GM12865 (cell line): ENCODE results near the gene PPP1R3F.

Experiments
- DNase-seq: peaks from one replicate; pipeline ENCODE4 v3.0.0; 2010; ENCODE audit warnings: low read depth
- H3K4me3 ChIP-seq: 2 replicates; pipeline ENCODE4 v1.5.1; 2011; ENCODE audit warnings: mild to moderate bottlenecking, low read depth, low read length, control low read depth
- TF ChIP-seq, protein P1 (sequence below): IDR thresholded peaks from 2 replicates; pipeline ENCODE4 v1.5.1; 2011; ENCODE audit warnings: low read length, control low read depth, low read depth, inconsistent platforms; ENCODE audit not compliant: insufficient read depth; ENCODE audit errors: missing control alignments

Gene PPP1R3F

DNA sequence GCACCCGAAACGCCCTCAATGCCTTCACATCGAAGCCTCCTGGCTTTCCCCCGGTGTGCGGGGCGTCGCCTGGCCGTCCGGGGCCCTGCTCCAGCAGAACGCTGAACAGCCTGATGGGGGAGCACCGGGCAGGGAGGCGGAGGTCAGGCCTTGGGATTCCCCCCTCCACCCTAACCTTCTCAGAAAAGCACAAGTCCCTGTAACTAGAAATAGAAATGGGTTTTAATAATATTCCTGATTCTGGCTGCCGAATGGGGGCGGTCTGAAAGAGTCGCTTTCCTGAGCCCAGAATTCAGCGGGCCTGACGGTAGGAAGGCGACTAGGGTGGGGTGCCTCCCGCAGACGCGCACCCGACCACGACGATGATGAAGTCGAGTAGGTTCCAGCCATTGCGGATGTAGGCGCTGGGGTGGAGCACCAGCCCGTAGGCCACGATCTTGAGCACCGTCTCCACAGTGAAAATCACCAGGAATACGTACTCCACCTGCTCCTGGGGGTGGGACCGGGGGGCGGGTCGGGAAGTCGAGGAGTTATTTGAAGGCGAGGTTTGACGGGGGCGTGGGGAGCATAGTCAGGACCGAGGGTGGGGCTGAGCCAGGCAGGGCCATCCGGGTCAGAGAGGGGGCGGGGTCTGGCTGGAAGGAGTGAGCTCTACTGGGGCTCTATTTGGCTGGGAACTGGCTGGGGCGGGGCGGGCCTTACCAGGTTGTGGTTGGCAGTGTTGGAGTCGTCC lies 38.9 kb upstream of the PPP1R3F start:
- TF ChIP-seq, protein P1, sequence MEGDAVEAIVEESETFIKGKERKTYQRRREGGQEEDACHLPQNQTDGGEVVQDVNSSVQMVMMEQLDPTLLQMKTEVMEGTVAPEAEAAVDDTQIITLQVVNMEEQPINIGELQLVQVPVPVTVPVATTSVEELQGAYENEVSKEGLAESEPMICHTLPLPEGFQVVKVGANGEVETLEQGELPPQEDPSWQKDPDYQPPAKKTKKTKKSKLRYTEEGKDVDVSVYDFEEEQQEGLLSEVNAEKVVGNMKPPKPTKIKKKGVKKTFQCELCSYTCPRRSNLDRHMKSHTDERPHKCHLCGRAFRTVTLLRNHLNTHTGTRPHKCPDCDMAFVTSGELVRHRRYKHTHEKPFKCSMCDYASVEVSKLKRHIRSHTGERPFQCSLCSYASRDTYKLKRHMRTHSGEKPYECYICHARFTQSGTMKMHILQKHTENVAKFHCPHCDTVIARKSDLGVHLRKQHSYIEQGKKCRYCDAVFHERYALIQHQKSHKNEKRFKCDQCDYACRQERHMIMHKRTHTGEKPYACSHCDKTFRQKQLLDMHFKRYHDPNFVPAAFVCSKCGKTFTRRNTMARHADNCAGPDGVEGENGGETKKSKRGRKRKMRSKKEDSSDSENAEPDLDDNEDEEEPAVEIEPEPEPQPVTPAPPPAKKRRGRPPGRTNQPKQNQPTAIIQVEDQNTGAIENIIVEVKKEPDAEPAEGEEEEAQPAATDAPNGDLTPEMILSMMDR, result peak; percentile 26
- peak; percentile 72 for DNase-seq
- peak overlapping the region; percentile 64 for H3K4me3 ChIP-seq

DNA sequence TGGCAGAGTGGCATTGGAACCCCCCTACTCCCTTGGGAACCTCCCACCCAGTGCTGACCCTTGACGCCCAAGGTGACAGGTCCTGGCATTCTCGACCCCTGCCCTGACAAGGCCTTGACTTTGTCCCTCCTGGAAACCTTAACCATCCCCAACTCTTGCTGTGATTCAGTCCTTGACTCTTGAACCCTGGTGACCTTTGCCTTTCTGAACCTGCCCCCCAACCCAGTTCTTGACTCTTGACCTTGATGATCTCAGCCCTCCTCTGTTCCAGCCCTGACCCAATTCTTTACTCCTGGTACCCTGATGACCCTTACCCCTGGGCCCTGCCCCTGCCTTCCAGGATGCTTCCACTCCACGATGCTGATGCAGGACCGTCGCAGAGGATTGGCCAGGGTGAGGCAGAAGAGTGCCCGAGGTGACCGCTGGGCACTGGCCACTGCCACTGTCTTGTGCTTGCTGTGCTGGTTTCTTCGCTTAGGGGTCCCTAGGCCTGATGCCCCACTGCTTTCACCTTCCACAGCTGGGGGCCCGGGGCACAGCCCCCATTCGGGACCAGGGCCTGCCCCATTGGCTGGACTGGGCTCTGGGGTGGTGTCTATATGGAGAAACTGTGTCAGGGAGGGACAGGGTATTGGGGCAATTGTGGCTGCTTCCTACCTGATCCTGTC lies 38.1 kb upstream of the PPP1R3F start:
- H3K4me3 ChIP-seq, result peak overlapping the region; percentile 64; the same call in 1 of the 2 replicates
- no peak for DNase-seq
- TF ChIP-seq, protein P1, result no peak

DNA sequence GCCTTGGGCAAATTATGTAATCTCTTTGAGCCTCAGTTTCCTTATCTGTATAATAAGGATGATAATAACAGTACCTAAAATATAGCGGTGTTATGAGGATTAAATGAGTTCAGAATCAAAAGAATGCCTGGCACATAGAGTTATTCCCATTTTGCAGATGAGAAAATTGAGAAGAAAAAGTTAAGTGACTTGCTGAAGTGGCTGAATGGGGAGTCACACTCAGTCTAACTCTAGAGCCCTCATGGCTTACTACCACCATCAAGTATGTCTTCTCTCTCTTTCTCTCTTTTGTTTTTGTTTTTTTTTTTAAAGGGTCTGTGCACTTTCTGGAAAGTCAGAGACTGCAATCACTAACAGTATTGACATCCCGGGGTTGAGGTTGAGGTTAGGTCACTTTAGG lies 37.1 kb upstream of the PPP1R3F start:
- TF ChIP-seq, protein P1, result no peak
- no peak for DNase-seq
- H3K4me3 ChIP-seq, result no peak overlapping the region

DNA sequence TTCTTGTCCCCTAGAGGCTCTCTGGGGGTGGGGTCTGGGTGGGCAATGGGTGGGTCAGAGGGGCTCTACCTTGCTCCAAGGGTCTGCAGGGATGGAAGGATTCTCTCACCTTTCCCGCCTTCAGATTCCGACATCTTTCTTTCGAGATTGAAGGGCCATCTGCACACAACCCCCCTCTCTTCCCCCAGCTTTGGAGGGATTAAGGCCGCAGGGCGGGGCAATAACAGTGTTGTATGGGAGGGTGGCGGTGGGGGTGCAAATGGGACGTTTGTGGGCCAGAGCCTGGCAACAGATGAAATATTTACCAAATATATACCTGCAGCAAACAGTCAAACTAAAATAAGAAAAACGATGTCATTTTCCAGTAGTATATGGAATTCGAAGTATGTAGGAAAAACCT lies 36.4 kb upstream of the PPP1R3F start, which contains the start of gene CACNA1F:
CACNA1F (minus strand) TSS at position 165 of the 400 bp plus-strand sequence; CDS start at position 134, 31 bp downstream.
- DNase-seq, result no peak
- no peak within 1 kb of the TSS for H3K4me3 ChIP-seq
- TF ChIP-seq, protein P1, result no peak

DNA sequence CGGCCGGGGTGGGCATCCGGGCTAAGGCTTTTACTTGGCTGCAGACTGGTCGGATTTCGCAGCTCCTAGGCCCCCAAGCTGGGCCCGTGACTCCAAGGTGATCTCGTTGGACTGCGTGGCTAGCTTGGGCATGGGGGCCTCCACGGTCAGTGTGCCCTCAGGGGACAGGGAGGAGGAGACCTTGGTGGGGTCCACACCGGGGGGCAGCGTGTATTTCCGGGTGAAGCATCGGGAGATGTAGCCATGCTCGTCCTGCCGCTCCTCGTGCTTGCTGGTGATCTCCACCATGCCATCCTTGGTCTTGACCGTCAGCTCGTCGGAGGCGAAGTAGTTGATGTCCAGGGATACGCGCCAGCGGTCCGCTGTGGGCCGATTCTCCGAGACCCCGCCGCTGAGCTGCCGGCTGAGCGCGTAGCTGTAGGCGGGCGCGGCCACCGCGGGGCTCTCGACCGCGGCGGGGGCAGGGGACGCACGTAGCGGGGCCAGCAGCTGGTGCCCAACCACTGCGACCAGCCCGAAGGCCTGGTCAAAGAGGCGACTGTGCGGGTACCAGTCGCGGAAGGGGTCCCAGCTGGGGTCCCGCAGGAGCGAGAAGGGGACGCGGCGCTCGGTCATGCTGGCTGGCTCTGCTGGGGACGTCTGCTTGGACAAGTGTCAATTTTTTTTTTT lies 35.6 kb upstream of the PPP1R3F start:
- TF ChIP-seq, protein P1, result no peak
- no peak for DNase-seq
- H3K4me3 ChIP-seq, result no peak overlapping the region

DNA sequence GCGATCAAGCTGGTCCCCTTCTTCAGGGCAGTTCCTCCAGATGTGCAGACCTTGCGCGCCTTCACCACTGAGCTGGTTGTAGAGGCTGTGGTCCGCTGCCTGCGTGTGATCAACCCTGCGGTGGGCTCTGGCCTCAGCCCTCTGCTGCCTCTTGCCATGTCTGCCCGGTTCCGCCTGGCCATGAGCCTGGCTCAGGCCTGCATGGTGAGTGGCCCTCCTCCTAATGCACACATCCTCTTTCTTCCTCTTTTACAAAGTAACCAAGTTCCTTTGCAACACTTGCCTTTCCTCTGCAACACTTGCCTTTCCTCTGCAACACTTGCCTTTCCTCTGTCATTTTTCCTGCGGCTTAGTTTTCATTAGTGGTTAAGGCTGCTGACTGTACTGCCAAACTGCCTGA lies 32.5 kb upstream of the PPP1R3F start:
- H3K4me3 ChIP-seq, result no peak overlapping the region
- TF ChIP-seq, protein P1, result no peak
- DNase-seq, result no peak
